Choroid plexus epithelial cell (primary cell): ENCODE measurements around the gene APBA2.

Experiments
- DNase-seq: peaks from one replicate; pipeline ENCODE4 v3.0.0-alpha.2; 2010; ENCODE audit warnings: low read depth
- H3K4me3 ChIP-seq: 2 replicates; pipeline ENCODE4 v1.5.1; 2011; ENCODE audit warnings: low read depth, mild to moderate bottlenecking, control low read depth, low read length, moderate library complexity
- TF ChIP-seq, protein P1 (sequence below): conservative IDR thresholded peaks from 2 replicates; pipeline ENCODE4 v1.5.1; 2011; ENCODE audit warnings: low read depth, mild to moderate bottlenecking, control low read depth, inconsistent platforms, low read length, moderate library complexity

Gene APBA2

GRCh38 chr15:28944286-28944685 lies 58.5 kb downstream of the APBA2 start:
- no peak overlapping the region for H3K4me3 ChIP-seq
- TF ChIP-seq, protein P1, sequence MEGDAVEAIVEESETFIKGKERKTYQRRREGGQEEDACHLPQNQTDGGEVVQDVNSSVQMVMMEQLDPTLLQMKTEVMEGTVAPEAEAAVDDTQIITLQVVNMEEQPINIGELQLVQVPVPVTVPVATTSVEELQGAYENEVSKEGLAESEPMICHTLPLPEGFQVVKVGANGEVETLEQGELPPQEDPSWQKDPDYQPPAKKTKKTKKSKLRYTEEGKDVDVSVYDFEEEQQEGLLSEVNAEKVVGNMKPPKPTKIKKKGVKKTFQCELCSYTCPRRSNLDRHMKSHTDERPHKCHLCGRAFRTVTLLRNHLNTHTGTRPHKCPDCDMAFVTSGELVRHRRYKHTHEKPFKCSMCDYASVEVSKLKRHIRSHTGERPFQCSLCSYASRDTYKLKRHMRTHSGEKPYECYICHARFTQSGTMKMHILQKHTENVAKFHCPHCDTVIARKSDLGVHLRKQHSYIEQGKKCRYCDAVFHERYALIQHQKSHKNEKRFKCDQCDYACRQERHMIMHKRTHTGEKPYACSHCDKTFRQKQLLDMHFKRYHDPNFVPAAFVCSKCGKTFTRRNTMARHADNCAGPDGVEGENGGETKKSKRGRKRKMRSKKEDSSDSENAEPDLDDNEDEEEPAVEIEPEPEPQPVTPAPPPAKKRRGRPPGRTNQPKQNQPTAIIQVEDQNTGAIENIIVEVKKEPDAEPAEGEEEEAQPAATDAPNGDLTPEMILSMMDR: no peak
- DNase-seq: no peak

DNA sequence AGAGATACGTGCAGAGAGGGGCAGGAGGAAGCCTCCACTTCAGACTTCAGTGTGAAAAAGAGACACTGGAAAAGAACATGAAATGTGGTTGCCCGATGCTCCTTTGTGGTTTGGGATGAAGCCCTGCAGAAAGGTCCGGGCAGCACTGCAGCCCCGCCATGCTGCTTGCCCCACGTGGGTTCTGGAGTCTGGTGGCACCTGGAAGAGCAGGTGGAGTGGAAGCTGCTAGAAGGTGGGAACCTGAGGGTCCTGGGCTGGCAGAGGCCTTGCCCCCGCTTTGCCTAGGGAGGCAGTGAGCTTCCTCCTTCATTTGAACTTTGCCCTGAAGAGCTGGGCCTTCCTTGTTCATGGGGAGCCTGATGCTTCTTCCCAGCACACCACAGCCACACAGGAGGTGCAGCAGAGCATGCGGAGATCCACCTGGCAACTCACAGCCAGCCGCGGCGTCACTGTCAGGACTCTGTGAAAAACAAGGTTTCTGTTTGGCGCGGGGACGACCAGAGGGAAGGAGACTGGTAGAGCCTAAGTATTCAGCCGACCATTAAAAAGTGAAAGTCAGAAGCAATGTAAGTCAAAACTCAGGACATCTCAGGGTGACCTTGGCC lies 59.0 kb downstream of the APBA2 start:
- no peak overlapping the region for H3K4me3 ChIP-seq
- no peak for DNase-seq
- TF ChIP-seq, protein P1: no peak

GRCh38 chr15:28945626-28946230 lies 60.0 kb downstream of the APBA2 start:
- H3K4me3 ChIP-seq: no peak overlapping the region
- TF ChIP-seq, protein P1: no peak
- no peak for DNase-seq

DNA sequence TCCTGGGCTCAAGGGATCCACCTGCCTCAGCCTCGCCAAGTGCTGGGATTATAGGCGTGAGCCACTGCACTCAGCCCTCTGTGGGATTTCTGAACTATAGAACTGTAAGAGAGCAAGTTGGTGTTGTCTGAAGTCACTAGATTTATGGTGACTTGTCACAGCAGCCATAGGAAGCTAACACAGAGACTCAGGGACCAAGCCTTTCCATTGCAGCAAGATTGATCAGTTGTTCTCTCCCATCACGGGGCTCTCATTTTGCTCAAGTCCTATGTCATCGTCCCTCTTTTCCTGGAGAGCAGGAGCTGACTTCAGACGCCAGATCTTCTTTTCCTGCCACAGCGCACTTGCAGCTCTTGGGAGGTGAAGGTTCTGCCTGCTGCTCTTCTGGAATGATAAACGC lies 61.0 kb downstream of the APBA2 start:
- DNase-seq: no peak
- H3K4me3 ChIP-seq: no peak overlapping the region
- TF ChIP-seq, protein P1: no peak

DNA sequence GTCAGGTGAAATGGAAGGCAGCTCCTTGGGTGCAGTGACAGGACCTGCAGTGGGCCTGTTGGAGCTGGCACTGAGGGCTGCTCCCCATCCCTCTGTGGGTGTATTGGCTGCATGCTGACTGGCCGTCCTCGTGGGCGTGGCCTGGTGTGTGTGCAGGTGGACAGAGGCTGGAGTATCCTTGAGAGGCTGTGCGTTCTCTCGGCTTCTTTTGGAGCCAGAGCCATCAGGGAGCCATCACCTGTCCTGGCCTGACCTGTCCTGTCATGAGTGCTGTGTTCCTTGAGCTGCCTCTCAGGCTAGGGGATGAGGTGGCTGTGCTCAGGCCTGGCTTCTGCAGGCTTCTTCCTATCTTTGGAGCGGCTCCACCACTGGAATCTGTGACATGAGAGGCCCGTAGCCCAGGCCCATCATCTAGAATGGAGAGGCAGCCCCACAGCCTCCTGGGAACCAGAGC lies 61.5 kb downstream of the APBA2 start:
- DNase-seq: no peak
- H3K4me3 ChIP-seq: no peak overlapping the region

GRCh38 chr15:28948036-28948435 lies 62.3 kb downstream of the APBA2 start:
- H3K4me3 ChIP-seq: no peak overlapping the region
- TF ChIP-seq, protein P1: no peak
- no peak for DNase-seq

More for the DNA sequence above, 61.5 kb downstream of the APBA2 start:
- TF ChIP-seq, protein P1: no peak

DNA sequence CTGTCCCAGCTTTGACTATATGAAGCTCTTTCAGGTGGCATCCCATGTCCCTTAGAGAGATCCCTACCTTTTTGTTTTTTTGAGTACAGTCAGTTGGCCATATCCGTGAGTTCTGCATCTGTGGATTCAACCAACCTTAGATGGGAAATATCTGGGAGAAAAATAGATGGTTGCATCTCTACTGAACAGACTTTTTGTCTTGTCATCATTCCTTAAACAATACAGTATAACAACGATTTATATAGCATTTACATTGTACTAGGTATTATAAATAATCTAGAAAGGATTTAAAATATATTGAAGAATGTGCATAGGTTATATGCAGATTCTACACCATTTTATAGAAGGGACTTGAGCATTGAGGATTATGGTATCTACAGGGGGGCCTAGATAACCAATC lies 65.1 kb downstream of the APBA2 start:
- no peak for DNase-seq
- TF ChIP-seq, protein P1: no peak
- H3K4me3 ChIP-seq: no peak overlapping the region
